K562 (cell line): Measurements from ENCODE around the gene DOCK1. TPM values are rescaled to one million over a fixed set of nuclear protein-coding genes. Genes with fewer than 3 reads are reported as not detected.

Experiments used
- ATAC-seq: fragments of 200-7000 bp; cut with Tn5 transposase; 3 replicates; pipeline ENCODE4 v1.9.1; 2020; ENCODE audit warnings: moderate library complexity
- BruUV-seq: library from RNA; stranded (reverse); fragments of 400-500 nt; replicated peaks from 2 replicates; lab custom pipeline; 2021; lab: Mats Ljungman, UMichigan
- CTCF ChIA-PET: fragments of 300-600 bp; formaldehyde crosslinking; extraction: SDS; loops from one replicate; lab custom pipeline; 2021; ENCODE audit warnings: low intra/inter-chr PET ratio; lab: Yijun Ruan, JAX
- POLR2A ChIA-PET: fragments of 300-600, 350-650 bp; sonication (Branson Sonifier 250); formaldehyde crosslinking; extraction: SDS; loops from one replicate; lab custom pipeline; 2021; ENCODE audit warnings: antibody characterized with exemption, inconsistent platforms; lab: Yijun Ruan, JAX
- DNase-seq, 4 experiments: peaks; one replicate each; pipeline versions ENCODE4 v3.0.0 to v3.0.0-alpha.2; 2011 to 2018; ENCODE audit warnings: low spot score in 3 of 4, mixed read lengths in 3 of 4; ENCODE audit errors: extremely low read depth in 1 of 4
- FAIRE-seq: peaks from 2 replicates; lab custom pipeline; 2011; peaks lifted over from hg19 to GRCh38; lab: Jason Lieb, UNC
- H2AFZ ChIP-seq: 2 replicates; pipeline ENCODE4 v1.6.0; 2011; ENCODE audit warnings: low read depth, low read length, control low read depth, inconsistent platforms
- H3K27ac ChIP-seq: fragments of 200-600 bp; 3 replicates; pipeline ENCODE4 v1.8.0; 2011; ENCODE audit warnings: low read depth, mild to moderate bottlenecking, control low read depth, inconsistent platforms, low read length, moderate library complexity, mixed read lengths; ENCODE audit errors: extremely low read depth
- H3K27me3 ChIP-seq, 2 experiments: fragments of 300-600 bp in 1 of 2; 2 replicates in 1 of 2; 3 replicates in 1 of 2; pipeline versions ENCODE4 v1.6.0 to v1.8.0; 2011; ENCODE audit warnings: inconsistent platforms in 2 of 2, low read length in 2 of 2, mild to moderate bottlenecking in 1 of 2, mixed read lengths in 1 of 2, moderate library complexity in 1 of 2; ENCODE audit not compliant: control insufficient read depth in 2 of 2, insufficient read depth in 2 of 2
- H3K36me3 ChIP-seq: fragments of 300-600 bp; 3 replicates; pipeline ENCODE4 v1.8.0; 2011; ENCODE audit warnings: mild to moderate bottlenecking, low read length, inconsistent platforms; ENCODE audit not compliant: control insufficient read depth, insufficient read depth
- H3K4me1 ChIP-seq, 2 experiments: fragments of 200-600 bp in 1 of 2; replicated peaks in 1 of 2; 2 replicates in 1 of 2; 3 replicates in 1 of 2; pipeline versions ENCODE4 v1.5.1 to v1.8.0; 2011; ENCODE audit warnings: inconsistent platforms in 2 of 2, low read length in 2 of 2, mild to moderate bottlenecking in 1 of 2, mixed read lengths in 1 of 2, moderate library complexity in 1 of 2; ENCODE audit not compliant: control insufficient read depth in 2 of 2, insufficient read depth in 2 of 2
- H3K4me2 ChIP-seq: 2 replicates; pipeline ENCODE4 v1.6.1; 2011; ENCODE audit warnings: low read length, control low read depth, inconsistent platforms, mixed read lengths; ENCODE audit not compliant: insufficient read depth
- H3K4me3 ChIP-seq: fragments of 200-600 bp; sonication (generic), shearing (Covaris generic); 2 replicates; pipeline ENCODE4 v1.5.1; 2016; ENCODE audit warnings: control low read depth, inconsistent platforms
- H3K79me2 ChIP-seq: fragments of 200-600 bp; 3 replicates; pipeline ENCODE4 v1.8.0; 2011; ENCODE audit warnings: low read length, inconsistent platforms; ENCODE audit not compliant: control insufficient read depth, insufficient read depth
- H3K9ac ChIP-seq, 2 experiments: 2 replicates each; pipeline versions ENCODE4 v1.6.0 to v1.6.1; 2011; ENCODE audit warnings: low read depth in 2 of 2, low read length in 2 of 2, control low read depth in 1 of 2, inconsistent platforms in 1 of 2, mild to moderate bottlenecking in 1 of 2, mixed read lengths in 1 of 2; ENCODE audit not compliant: insufficient read depth in 1 of 2
- H3K9me1 ChIP-seq: one replicate; pipeline ENCODE4 v1.6.0; 2011; ENCODE audit warnings: inconsistent platforms, mild to moderate bottlenecking, low read length, moderate library complexity; ENCODE audit not compliant: control insufficient read depth, insufficient read depth
- H3K9me3 ChIP-seq: replicated peaks from 2 replicates; pipeline ENCODE4 v1.5.1; 2011; ENCODE audit warnings: low read depth, low read length, inconsistent platforms; ENCODE audit not compliant: control insufficient read depth, insufficient read depth
- H4K20me1 ChIP-seq: replicated peaks from 2 replicates; pipeline ENCODE4 v1.6.1; 2011; ENCODE audit warnings: low read length, inconsistent platforms, mixed read lengths; ENCODE audit not compliant: control insufficient read depth, insufficient read depth
- NONO ChIP-seq, 2 experiments: fragments of 200-400 bp in 1 of 2; fragments of 450-650 bp in 1 of 2; formaldehyde crosslinking in 1 of 2; IDR thresholded peaks; 2 replicates each; pipeline ENCODE4 v1.6.1; 2017; ENCODE audit warnings: low read depth in 2 of 2, mild to moderate bottlenecking in 2 of 2, moderate library complexity in 2 of 2, low read length in 1 of 2
- PCBP1 ChIP-seq: fragments of 200-400 bp; formaldehyde crosslinking; IDR thresholded peaks from 2 replicates; pipeline ENCODE4 v1.6.1; 2018; ENCODE audit warnings: mild to moderate bottlenecking, low read depth, low read length; ENCODE audit not compliant: poor library complexity, severe bottlenecking
- SMAD2 ChIP-seq: fragments of 150-350 bp; IDR thresholded peaks from 2 replicates; pipeline ENCODE4 v1.6.1; 2014; ENCODE audit warnings: low read depth, mild to moderate bottlenecking, low read length
- TBL1XR1 ChIP-seq, 2 experiments: IDR thresholded peaks; 2 replicates each; pipeline ENCODE4 v1.6.1; 2012; ENCODE audit warnings: improper control_type of control experiment in 2 of 2, low read length in 2 of 2, mild to moderate bottlenecking in 1 of 2
- ZBED1 ChIP-seq: IDR thresholded peaks from 2 replicates; pipeline ENCODE4 v1.6.1; 2014
- ZNF436 ChIP-seq: fragments of 250-450, 450-650 bp; sonication (Bioruptor Pico); formaldehyde crosslinking; IDR thresholded peaks from 2 replicates; pipeline ENCODE4 v1.7.0; 2020; ENCODE audit warnings: mild to moderate bottlenecking
- WGBS: fragments of 100-300 bp; shearing (Covaris generic); methylation state at CpG from one replicate; pipeline ENCODE4 v1.1.6; 2016; ENCODE audit warnings: low coverage, mixed read lengths; ENCODE audit not compliant: insufficient coverage; ENCODE audit errors: missing lambda C conversion rate; 5-methylcytosine and 5-hydroxymethylcytosine counted together
- in situ Hi-C: fragments of 300-500 bp; cut with MboI; formaldehyde crosslinking; loops from 4 replicates; pipeline ENCODE4 v1.15.0; 2018; ENCODE audit warnings: inconsistent platforms, mixed read lengths
- intact Hi-C: fragments of 100-400 bp; cut with micrococcal nuclease; formaldehyde crosslinking; loops from 2 replicates; pipeline ENCODE4 v1.14.2; 2022
- polyA plus RNA-seq, 8 experiments: library from polyadenylated mRNA; depleted of rRNA in 4 of 8; stranded (reverse) in 5 of 8; unstranded in 3 of 8; fragments of >200 nt; fragmentation: Nextera tagmentation in 2 of 8; fragmentation: Illumina TruSeq in 1 of 8; extraction: Ambion mirVana in 2 of 8; extraction: Trizol in 1 of 8; gene quantifications; 2 replicates each; pipeline versions ENCODE4 v1.2.1 to v1.2.3, GENCODE V29; 2011 to 2014; ENCODE audit warnings: inconsistent platforms in 1 of 8, missing spikeins in 1 of 8
- total RNA-seq, 7 experiments: library from RNA; depleted of rRNA in 6 of 7; stranded (reverse); fragments of >200 nt in 6 of 7; fragmentation: Illumina TruSeq in 2 of 7; extraction: Trizol in 2 of 7; gene quantifications; 2 replicates each; pipeline versions ENCODE4 v1.2.1 to v1.2.3, GENCODE V29; 2011 to 2021; ENCODE audit warnings: low replicate concordance in 1 of 7
- TF ChIP-seq, protein P1 (sequence below): IDR thresholded peaks from 2 replicates; pipeline ENCODE4 v1.6.1; 2012; ENCODE audit warnings: low read depth, low read length, improper control_type of control experiment, borderline replicate concordance

Gene DOCK1
- total and polyA plus RNA-seq, 9 of the 15 experiments (the other 6 are each of a cell fraction or from before 2014, with no cell fraction given) = 0.31 TPM; not detected in 8

DNA sequence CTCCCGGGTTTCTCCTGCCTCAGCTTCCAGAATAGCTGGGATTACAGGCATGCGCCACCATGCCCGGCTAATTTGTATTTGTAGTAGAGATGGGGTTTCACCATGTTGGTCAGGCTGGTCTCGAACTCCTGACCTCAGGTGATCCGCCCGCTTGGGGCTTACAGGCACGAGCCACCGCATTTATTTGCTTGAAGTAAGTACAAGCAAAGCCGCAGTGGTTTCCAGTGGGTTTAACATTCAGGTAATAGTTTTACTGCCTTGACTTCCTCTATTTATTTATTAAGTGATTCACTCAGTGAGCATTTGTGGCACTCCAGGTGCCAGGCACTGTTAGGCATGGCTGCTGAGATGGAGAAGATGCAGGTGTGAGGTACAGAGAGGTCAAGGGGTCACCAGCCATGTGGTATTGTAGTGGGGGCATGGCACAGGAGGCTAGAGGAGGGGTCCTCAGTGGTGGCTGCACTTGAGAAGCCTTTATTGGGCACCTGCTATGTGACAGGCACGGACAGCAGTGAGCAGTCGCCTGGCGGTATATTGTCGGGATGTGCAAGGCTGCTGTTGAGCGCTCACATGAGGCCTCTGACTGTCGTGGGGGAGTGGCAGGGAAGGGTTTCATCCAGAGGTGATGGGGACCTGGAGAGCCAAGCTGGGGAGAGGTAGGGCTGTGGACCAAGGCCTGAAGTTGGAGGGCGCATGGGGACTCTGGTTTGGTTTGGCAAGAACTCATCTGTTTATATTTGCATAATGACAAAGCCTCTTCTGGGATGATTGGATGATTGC, 54.9 kb downstream of the DOCK1 start:
- no peaks in the 10 kb centered on the region for H3K36me3 ChIP-seq
- H3K9me3 ChIP-seq = no peaks in the 10 kb centered on the region
- no peak overlapping the region for H3K27ac ChIP-seq
- no peak overlapping the region for H2AFZ ChIP-seq
- no peak overlapping the region for H3K4me2 ChIP-seq
- H3K9me1 ChIP-seq = no peaks in the 10 kb centered on the region
- ChIA-PET CTCF (no interaction called here), POLR2A (no interaction called here)
- H3K27me3 ChIP-seq = no peaks in the 10 kb centered on the region
- no peak for DNase-seq
- no peak for ATAC-seq
- TF ChIP-seq TBL1XR1 (IDR thresholded peaks at IDR 0.05; ENCODE audit: low read length in 2 of 2) (no peak), SMAD2 (no peak), ZBED1 (no peak)
- H3K79me2 ChIP-seq = no peaks in the 10 kb centered on the region
- H3K9ac ChIP-seq = no peak overlapping the region
- H3K4me3 ChIP-seq = no peak overlapping the region
- H4K20me1 ChIP-seq = no peaks in the 10 kb centered on the region
- intact Hi-C loops (no loop called here), in situ Hi-C loops (no loop called here)
- BruUV-seq = no TSS peak
- 0% methylated on average over 11 of the region's 16 CpGs for WGBS
- FAIRE-seq = no peak
- no peaks in the 10 kb centered on the region for H3K4me1 ChIP-seq

DNA sequence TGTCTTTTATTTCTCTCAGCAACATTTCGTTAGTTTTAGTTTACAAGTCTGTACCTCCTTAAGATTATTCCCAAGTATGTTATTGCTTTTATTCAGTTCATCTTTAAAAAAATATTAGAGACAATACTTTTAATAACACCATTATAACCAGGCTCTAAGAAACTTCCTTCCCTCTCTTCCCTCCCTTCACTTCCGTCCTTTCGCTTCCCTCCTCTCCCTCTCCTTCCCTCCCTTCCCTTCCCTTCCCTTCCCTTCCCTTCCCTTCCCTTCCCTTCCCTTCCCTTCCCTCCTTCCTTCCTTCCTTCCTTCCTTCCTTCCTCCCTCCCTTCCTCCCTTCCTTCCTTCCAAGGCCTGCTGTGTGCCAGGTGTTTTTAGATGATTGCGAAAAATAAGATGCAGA, 58.1 kb downstream of the DOCK1 start:
- CTCF ChIA-PET = no interaction called here
- Histone ChIP-seq H3K4me1 (no peaks in the 10 kb centered on the region), H3K9me3 (no peaks in the 10 kb centered on the region), H3K4me3 (no peak overlapping the region), H4K20me1 (no peaks in the 10 kb centered on the region), H3K79me2 (no peaks in the 10 kb centered on the region), H3K9me1 (no peaks in the 10 kb centered on the region), H3K27ac (no peak overlapping the region), H3K36me3 (no peaks in the 10 kb centered on the region), H3K4me2 (no peak overlapping the region), H3K9ac (no peak overlapping the region), H2AFZ (no peak overlapping the region), H3K27me3 (no peaks in the 10 kb centered on the region)
- BruUV-seq = no TSS peak
- DNase-seq (no peak), ATAC-seq (no peak), FAIRE-seq (no peak)
- TF ChIP-seq, protein P1, sequence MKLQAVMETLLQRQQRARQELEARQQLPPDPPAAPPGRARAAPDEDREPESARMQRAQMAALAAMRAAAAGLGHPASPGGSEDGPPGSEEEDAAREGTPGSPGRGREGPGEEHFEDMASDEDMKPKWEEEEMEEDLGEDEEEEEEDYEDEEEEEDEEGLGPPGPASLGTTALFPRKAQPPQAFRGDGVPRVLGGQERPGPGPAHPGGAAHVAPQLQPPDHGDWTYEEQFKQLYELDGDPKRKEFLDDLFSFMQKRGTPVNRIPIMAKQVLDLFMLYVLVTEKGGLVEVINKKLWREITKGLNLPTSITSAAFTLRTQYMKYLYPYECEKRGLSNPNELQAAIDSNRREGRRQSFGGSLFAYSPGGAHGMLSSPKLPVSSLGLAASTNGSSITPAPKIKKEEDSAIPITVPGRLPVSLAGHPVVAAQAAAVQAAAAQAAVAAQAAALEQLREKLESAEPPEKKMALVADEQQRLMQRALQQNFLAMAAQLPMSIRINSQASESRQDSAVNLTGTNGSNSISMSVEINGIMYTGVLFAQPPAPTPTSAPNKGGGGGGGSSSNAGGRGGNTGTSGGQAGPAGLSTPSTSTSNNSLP = no peak
- TF ChIP-seq NONO (IDR thresholded peaks at IDR 0.05; ENCODE audit: low read depth in 2 of 2, low read length in 1 of 2) (no peak), PCBP1 (peak; percentile 41), ZNF436 (CRISPR knock-in tag) (no peak)
- in situ Hi-C loops (no loop called here), intact Hi-C loops (no loop called here)
- POLR2A ChIA-PET = no interaction called here
- WGBS = 0% methylated on average over 2 of the region's 4 CpGs
